CD4-positive, alpha-beta T cell treated with Interleukin-15 for 4 hours (primary cell): ENCODE measurements around the gene KLHL15.
A peak's percentile ranks its signal among the peaks of the same experiment; 100 is the strongest.
"Not testable (repeated sequence)": the region's sequence is repeated elsewhere in the genome, so short reads cannot be mapped to it uniquely, and the experiment has no call there.

Experiments
- DNase-seq: peaks from one replicate; pipeline ENCODE4 v3.0.0-alpha.2; 2020; ENCODE audit warnings: low spot score

KLHL15 gene, protein sequence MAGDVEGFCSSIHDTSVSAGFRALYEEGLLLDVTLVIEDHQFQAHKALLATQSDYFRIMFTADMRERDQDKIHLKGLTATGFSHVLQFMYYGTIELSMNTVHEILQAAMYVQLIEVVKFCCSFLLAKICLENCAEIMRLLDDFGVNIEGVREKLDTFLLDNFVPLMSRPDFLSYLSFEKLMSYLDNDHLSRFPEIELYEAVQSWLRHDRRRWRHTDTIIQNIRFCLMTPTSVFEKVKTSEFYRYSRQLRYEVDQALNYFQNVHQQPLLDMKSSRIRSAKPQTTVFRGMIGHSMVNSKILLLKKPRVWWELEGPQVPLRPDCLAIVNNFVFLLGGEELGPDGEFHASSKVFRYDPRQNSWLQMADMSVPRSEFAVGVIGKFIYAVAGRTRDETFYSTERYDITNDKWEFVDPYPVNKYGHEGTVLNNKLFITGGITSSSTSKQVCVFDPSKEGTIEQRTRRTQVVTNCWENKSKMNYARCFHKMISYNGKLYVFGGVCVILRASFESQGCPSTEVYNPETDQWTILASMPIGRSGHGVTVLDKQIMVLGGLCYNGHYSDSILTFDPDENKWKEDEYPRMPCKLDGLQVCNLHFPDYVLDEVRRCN

DNA sequence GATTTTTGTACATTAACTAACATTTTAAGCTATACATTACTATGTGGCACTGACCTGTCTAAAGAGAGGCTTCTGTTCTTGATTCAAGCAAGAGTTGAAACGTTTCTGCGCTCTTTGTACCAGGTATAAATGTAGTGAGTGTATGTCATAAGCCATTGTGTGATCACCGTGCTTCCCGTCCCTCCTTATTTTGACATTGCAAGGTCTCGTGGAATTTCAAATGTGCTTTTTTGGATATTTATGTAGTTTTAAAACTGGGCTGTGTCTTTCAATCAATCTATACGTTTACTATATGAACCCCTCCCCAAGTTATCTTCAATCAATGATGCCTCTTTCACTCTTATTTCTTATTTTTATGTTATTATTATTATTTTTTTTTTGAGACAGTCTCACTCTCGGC, at the start of gene KLHL15:
Gene KLHL15 (minus strand): TSS at position 101 of the 400 bp plus-strand sequence. CDS start 20,493 bp downstream, outside the sequence.
- DNase-seq, result no peak

DNA sequence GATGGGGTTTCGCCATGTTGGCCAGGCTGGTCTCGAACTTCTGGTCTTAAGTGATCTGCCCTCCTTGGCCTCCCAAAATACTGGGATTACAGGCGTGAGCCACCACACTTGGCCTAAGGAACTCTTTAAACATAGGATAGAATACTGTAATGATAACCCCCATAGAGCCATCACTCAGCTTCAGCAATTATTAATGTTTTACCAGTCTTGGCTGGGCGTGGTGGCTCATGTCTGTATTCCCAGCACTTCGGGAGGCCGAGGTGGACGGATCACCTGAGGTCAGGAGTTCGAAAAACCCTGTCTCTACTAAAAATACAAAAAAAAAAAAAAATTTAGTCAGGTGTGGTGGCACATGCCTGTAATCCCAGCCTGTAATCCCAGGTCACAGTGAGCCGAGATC, 42.9 kb upstream of the KLHL15 start:
- DNase-seq, result no peak

DNA sequence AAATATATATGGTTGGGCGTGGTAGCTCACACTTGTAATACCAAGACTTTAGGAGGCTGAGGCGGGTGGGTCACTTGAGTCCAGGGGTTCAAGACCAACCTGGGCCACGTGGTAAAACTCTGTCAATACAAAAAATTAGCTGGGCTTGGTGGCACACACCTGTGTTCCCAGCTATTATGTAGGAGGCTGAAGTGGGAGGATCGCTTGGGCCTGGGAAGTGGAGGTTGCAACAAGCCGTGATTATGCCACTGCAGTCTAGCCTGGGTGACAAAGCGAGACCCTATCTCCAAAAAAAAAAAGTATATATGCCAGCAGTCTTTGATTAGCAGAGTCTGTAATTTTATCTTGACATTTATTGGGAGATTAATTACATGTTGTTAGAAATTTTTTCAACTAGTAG, 36.5 kb upstream of the KLHL15 start:
- DNase-seq, result no peak

DNA sequence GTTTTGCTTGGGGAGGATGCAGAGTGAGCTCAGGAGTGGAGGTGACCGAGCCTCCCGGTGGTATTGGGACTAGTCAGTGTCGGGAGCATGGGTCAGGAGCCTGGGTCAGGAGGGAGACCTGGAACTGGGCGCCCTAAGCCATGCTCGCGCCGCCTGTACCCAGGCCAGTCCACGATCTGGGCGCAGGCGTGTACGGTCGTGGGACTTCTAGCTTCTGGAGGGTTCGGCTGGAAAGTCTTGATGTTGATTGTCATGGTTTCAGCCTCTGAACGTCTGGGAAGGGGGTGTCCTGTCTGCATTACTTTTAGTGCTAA, 28.0 kb upstream of the KLHL15 start:
- no peak for DNase-seq

DNA sequence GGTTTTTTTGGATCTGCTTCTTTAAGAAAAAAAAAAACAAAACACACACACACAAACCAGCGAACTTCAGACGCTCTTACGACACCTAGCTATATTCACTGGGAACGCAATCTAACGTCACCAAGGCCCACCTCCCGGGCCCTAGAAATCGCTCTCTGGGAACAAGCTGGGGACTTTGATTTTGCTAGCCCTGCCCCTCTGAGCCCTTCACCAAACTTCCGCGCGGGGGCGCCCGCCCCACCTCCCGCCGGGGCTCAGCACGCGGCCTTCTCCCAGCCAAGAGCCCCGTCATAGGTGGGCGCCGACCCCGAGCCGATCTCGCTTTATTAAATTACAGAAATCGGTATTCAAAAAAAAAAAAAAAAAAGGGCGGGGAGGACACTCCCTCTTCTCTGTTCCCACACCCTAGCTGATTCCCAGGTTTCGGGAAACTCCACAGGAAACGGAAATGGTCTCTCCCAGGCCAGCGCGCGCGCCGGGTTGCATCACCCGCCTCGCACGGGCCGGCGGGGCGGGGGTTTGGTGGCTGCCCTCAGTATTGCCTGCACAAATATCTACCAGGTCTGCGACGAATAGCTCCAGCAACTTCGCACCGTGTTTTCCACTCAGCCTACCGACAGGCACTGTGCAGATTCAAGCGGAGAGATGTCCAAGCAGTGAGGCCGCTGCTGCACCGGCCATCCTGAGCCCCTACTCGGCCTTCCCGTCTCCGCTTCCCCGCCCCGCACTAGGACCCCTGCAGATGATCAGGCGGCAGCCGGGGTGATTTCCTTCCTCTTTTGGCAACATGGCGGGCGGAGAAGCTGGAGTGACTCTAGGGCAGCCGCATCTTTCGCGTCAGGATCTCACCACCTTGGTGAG, 27.4 kb upstream of the KLHL15 start, which contains the start of gene EIF2S3:
Gene EIF2S3 (plus strand): TSS at position 775 of the 861 bp plus-strand sequence. CDS start 13 bp downstream, at position 788.
- DNase-seq, result peak; percentile 89

DNA sequence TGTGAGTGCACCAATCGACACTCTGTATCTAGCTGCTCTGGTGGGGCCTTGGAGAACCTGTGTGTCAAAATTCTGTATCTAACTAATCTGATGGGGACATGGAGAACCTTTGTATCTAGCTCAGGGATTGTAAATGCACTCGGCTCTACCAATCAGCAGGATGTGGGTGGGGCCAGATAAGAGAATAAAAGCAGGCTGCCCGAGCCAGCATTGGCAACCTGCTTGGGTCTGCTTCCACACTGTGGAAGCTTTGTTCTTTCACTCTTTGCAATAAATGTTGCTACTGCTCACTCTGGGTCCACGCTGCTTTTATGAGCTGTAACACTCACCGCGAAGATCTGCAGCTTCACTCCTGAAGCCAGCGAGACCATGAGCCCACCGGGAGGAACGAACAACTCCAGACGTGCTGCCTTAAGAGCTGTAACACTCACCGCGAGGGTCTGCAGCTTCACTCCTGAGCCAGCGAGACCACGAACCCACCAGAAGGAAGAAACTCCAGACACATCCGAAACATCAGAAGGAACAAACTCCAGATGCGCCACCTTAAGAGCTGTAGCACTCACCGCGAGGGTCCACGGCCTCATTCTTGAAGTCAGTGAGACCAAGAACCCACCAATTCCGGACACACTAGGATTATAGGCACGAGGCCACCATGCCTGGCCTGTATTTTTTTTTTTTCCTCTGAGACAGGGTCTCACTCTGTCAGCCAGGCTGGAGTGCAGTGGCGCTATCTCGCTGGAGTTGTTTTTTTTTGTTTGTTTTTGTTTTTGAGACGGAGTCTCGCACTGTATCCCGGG, 23.7 kb upstream of the KLHL15 start:
- DNase-seq, result not testable (repeated sequence)

DNA sequence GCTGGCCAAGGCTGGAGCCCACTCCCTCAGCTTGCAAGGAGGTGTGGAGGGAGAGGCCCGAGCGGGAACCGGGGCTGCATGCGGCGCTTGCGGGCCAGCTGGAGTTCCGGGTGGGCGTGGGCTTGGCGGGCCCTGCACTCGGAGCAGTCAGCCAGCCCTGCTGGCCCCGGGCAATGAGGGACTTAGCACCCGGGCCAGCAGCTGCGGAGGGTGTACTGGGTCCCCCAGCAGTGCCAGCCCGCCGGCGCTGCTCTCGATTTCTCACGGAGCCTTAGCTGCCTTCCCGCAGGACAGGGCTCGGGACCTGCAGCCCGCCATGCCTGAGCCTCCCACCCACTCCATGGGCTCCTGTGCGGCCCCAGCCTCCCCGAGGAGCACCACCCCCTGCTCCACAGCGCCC, 22.7 kb upstream of the KLHL15 start:
- DNase-seq, result not testable (repeated sequence)

DNA sequence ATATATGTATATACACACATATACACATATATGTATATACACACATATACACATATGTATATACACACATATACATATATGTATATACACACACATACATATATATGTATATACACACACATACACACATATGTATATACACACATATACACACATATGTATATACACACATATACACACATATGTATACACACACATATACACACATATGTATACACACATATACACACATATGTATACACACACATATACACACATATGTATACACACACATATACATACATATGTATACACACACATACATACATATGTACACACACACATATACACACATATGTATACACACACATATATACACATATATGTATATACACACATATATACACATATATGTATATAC, 19.1 kb upstream of the KLHL15 start:
- DNase-seq, result not testable (repeated sequence)

DNA sequence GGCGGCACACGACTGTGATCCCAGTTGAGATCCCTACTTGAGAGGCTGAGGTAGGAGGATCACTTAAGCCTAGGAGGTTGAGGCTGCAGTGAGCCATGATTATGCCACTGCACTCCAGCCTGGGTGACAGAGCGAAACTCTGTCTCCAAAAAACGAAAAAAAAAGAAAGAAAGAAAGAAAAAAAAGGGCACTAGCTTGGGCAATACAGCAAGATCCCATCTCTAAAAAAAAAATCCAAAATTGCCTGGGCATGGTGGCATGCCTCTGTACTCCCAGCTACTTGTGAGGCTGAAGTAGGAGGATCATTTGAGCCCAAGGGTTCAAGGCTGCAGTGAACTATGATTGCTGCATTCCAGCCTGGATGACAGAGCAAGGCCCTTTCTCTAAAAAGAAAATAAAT, 10.7 kb upstream of the KLHL15 start:
- DNase-seq, result no peak

DNA sequence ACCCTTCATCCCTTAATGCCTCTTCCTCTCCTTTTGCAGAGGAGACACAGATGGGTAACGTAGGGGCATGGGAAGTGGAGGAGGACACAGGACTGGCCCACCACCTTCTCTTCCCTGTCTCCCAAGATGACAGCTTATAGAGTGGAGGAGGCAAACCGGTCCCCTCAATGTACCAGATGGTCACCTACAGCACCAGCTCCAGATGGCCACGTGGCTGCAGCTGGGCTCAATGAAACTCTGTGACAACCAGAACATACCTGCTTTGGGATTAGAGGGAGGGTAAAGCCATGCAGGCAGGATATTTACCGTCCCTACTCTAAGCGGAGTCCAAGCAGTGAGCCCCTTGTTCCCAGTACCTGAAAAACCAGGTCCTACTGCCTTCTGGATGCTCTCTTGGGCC, 7.5 kb upstream of the KLHL15 start:
- no peak for DNase-seq

DNA sequence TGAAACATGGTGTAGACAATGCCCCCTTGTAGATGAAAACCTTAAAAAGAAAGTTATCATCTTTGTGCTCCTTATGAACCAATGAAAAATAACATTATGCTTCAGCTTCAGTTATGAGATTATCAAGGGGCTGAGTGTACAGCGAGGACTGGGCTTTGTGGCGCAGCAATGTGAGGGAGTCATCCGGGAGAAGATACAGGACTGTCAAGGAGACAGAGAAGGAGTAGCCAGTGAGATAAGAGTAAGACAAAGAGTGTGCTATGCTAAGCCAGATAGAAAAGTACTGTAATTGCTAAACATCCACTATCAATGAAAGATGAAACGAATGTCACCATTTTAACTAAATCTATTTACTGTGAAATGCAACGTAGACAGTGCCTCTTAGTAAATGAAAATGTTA, 3.6 kb upstream of the KLHL15 start:
- no peak for DNase-seq

DNA sequence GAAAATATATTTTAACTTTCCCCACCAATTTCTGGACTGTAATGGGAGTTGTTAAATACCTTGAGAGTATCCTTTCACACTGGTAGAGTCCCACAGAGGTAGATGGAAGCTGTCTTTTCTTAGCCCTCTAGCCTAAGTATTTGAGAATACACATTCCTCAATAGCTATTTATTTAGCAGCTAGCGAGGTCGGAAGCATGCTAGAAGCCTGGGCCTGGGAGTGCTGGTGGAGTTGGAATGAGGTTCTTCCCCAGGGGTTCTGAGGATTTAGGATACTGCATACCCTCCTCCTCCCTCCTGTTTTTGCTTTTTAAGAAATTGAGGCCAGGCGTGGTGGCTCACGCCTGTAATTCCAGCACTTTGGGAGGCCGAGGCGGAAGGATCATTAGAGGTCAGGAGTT, 999 bp upstream of the KLHL15 start:
- no peak for DNase-seq

DNA sequence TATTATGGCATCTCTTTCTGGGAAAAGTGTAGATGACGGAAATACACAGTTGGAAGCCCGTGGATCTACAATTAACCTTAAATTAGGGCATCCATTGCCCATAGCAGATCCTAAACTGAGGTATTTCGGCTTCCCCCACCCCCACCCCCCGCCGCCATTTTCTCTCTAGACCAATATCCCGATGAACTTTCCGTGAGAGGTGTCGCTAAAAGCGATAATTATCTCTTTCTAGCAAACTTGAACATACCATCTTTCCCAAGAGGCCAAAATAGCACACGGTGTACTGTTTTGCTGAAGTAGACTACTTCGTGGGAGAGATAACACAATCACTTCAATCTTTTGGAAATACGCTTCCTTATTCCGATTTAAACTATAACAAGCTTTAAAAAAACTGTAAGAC, 554 bp downstream of the KLHL15 start:
- no peak for DNase-seq

DNA sequence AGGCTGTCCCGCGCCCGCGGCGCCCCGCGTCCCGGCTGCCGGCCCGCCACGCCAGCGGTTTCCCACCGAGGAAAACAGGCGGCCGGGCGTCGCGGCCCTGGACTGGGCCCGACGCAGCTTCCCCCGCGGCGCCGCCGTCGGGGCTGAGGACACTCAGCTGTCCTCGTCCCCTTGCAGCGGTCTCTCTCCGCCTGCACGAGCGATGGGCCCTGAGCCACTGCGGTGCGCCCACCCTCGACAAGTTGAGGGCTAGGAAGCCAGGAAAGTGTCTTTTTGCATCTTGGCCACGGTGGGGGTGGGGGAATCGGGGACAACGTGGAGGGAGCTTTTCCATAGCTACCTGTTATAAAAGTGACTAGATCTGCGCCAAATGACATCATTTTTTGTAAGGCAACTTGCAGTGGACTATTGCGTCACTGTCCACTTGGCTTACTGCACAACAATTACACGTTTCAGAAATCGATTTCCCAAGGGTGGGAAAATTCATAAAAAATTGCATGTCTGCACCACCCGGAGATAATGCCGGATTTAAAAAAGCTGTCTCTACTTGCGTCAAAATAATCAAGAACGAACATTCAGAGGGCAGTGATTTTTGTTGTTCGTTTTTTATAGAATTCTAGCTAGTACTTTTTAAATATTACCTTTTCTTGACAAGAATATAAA, 1.1 kb downstream of the KLHL15 start:
- DNase-seq, result no peak

DNA sequence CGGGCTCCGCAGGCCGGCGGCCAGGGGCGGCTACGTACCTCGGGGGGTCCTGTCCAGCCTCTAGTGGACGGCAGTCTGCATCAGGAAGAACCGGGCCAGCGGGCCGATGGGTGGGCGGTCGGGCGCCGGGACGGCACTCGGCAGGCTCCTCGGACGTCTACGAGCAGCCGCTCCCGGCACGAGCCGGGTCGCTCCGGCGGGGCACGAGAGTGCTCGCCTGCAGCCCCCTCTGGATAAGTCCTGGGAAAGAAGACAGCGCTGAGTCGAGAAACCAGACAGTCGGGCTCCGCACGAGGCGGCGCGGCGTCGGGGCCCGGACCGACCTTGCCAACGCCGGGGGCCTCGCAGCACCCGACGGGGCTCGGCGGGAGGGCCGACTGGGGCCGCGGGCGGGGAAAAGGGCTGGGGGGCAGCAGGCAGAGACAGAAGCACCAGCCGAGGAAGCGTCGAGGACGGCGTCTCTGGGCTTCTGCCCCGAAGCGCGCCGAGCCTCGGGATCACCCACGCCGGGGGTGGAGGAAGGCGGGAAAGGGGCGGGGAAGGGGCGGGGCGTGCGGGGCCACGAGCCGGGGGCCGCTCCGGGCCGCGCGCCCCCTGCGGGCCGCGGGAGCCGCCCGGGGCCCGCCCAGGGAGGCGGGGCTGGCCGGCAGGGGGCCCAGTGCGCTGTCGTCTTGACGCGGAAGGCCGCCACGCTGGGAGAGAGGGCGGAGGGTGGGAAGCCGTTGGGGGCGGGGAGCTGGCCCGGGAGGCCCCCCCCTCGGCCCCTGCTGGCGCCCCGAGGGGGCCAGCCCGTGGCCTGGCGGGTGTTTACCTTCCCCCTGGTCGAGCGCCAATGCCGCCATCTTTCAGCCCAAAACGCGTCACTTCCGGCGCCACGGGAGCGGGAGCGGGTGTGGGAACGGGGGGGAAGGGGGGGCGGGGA, 1.9 kb downstream of the KLHL15 start:
- DNase-seq, result peak; percentile 73

DNA sequence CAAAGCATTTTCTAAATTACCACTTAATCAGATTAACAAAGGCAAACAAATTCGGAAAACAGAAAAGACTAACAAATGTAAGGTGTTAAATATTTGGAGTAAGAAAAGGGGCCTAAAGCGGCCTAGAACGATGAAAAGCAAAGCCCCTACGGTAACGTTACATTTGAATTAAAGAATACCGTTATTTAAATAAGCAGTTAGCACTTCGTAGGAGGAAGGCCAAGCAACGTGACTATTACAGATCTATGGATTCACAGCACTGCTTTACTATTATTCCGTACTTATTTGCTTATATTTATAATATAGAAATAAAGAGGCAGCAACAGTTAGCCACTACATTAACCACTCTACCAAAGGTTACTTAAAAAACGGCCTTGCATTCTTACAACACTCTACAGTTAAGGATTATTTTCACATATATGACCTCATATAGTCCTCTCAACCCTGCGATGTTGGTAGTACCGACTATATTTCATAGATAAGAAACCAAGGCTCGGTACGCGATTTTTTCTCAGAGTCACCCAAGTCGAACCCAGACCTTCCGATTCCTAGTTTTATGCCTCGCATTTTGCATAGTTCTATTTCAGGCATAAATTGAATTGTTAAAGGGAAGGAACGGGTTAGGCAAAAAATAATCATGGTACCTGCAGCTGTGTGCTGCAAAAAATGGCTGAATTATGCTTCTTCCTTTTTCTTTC, 2.9 kb downstream of the KLHL15 start:
- DNase-seq, result no peak

DNA sequence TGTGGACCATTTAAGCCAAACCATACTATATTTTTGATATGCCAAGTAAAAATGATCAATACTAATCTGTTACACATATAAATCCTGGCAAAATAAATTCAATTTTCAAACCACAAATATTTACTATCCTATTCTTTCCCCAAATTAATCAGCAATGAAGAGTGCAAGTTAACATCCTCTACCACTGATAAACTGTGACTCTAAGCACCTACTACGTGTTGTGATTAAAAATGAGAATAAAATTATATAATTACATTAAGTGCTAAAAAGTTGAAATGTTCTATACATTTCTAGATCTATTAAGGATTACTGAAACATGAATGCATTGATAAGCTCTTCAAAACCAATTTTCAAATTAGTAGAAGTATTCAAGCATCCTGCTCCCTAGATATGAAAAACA, 3.4 kb downstream of the KLHL15 start:
- DNase-seq, result no peak

DNA sequence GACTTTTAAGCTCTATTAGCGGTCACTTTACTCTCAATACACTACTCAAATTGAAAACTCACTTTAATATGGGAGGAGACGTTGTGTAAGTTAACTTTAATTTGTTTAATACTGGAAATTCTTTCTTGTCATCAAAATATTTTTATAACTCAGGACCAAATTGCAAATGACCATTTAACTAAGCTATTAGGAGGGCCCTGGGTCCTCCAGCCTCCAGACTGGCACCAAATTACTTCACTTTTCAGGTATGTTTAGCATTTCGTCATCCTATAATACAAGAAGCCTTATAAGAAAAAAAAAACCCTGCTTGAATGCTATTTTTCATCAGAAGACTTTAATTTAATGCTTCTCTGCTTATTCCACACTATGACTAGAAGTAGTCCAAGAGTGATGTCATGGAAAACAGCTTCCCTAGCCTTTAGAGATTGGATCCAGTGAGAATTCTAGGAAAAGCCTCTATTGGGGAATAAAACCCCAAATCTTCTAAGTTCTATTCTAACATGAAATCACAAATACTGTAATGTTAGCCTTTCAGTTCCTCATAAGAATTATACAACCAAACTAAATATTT, 6.6 kb downstream of the KLHL15 start:
- DNase-seq, result no peak

DNA sequence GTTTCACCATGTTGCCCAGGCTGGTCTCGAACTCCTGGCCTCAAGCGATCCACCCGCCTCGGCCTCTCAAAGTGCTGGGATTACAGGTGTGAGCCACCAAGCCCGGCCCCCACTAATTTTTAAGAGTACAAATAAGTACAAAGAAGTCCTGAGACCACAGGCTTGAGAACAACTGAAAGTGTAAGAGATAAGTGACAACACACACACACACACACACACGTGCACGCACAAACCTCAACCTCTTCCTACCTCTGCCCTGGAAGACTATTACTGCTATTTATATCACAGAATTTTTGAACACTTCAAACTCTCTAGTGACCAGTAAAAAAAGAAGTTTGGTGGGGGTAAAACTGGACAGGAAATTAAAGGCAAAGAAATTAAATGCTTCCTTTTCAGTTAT, 7.5 kb downstream of the KLHL15 start:
- no peak for DNase-seq
